Esophagus squamous epithelium (tissue), 4 donors: Measurements from ENCODE around the gene RAB37.

Source experiments
- POLR2A ChIP-seq, 4 donors: fragments of 450-650 bp; IDR thresholded peaks; one replicate each; pipeline ENCODE4 v1.6.1; 2017; ENCODE audit warnings: antibody characterized with exemption in 4 of 4, mild to moderate bottlenecking in 4 of 4, moderate library complexity in 3 of 4
- TF ChIP-seq, protein P1 (sequence below), 6 experiments: fragments of 450-650 bp in 4 of 6; fragments of 200-600 bp in 2 of 6; sonication (generic) in 2 of 6; IDR thresholded peaks; one replicate each; pipeline ENCODE4 v1.5.1; 2016 to 2019; ENCODE audit warnings: antibody characterized with exemption in 6 of 6, mild to moderate bottlenecking in 4 of 6, moderate library complexity in 4 of 6

DNA sequence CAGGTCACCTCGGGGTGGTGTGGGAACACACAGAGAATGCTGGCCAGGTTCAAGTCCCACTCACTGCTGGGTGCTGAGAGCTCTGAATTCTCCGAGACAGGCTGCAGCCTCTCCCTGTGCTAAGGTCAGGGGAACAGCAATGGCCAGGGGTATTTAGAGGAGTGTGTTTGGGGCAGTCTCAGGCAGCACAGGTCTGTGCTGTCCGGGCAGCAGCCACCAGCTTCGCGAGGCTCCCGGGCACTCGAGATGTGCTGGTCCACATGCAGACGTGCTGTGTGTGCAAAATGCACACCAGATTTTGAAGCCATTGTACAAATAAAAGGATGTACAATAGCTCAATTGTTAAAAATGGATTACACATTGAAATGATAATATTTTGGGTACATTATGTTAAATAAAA, 18.5 kb downstream of the RAB37 start:
- TF ChIP-seq, protein P1, sequence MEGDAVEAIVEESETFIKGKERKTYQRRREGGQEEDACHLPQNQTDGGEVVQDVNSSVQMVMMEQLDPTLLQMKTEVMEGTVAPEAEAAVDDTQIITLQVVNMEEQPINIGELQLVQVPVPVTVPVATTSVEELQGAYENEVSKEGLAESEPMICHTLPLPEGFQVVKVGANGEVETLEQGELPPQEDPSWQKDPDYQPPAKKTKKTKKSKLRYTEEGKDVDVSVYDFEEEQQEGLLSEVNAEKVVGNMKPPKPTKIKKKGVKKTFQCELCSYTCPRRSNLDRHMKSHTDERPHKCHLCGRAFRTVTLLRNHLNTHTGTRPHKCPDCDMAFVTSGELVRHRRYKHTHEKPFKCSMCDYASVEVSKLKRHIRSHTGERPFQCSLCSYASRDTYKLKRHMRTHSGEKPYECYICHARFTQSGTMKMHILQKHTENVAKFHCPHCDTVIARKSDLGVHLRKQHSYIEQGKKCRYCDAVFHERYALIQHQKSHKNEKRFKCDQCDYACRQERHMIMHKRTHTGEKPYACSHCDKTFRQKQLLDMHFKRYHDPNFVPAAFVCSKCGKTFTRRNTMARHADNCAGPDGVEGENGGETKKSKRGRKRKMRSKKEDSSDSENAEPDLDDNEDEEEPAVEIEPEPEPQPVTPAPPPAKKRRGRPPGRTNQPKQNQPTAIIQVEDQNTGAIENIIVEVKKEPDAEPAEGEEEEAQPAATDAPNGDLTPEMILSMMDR (IDR thresholded peaks at IDR 0.05): no peak
- no peak for TF ChIP-seq POLR2A (IDR thresholded peaks at IDR 0.05)
